GM21528 (cell line): ENCODE results near the gene FNDC4.

ENCODE experiments used
- ATAC-seq: cut with Tn5 transposase; IDR thresholded peaks from one replicate; pipeline ENCODE4 v1.9.1; 2021; ENCODE audit warnings: mild to moderate bottlenecking, moderate library complexity; ENCODE audit not compliant: unreplicated experiment, low FRiP score

Gene FNDC4

DNA sequence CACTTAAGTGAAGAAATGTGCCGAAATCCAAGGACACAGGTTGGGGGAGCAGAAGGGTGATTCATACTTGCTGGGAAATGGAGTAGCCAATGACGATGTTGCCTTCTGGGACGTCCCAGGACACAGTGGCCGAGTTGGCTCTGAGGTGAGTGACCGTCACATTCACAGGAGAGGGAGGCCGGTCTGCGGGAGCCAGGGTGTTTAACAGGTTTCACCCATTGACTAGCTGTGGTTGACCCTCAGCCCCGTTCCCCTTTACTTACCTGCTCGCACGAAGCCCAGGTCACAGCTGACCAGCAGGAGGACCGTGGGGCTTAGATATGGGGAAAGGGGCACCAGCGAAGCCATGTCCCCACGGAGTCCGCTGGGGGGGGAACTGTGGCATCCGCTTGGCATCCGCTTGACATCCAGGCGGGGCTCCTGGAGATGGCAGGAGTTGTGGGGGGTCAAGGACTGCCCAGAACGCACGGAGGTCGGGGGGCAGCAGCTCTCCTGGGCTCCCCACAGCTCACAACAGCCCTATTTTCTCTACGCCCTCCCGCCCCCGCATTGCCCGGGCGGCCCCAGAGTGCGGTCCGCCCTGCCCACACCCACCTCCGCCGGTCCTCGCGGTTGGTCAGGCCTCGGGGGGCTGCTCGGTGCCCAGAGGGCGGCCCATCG is 586 bp downstream of the FNDC4 start:
- no peak for ATAC-seq

DNA sequence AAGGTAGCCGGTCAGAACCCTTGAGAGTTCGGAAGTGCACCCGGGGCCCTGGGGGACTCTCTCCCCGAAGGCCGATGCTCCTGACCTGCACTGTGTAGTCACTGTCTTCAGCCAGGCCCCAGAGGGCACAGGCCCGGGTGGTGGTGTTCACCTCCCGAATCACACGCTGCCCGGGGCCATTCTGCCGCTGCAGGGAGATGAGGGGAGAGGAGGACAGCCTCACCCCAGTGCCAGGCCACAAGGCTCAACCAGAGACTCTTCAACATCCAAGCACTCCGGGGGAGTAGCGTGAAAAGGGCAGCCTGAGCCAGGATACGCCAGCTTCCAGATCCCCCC is 1.1 kb downstream of the FNDC4 start:
- no peak for ATAC-seq

DNA sequence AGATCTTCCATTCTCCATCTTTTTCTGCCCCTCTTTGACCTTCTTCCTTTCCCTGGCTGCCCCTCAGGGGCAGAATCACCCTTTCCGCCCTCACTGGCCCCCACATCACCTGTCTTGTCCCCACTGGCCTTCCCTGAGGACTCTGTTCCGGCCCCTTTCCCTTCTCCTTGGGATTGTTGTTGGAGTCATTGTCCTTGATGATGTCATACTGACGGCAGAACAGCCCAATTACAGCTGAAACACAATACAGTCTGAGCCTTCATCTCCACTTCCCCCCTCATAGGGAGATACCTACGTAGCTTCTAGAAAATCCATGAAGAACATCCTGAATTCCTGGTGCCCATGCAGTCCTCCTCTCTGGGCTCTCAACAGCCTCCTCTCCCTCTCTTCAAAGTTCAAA is 2.4 kb downstream of the FNDC4 start:
- no peak for ATAC-seq

DNA sequence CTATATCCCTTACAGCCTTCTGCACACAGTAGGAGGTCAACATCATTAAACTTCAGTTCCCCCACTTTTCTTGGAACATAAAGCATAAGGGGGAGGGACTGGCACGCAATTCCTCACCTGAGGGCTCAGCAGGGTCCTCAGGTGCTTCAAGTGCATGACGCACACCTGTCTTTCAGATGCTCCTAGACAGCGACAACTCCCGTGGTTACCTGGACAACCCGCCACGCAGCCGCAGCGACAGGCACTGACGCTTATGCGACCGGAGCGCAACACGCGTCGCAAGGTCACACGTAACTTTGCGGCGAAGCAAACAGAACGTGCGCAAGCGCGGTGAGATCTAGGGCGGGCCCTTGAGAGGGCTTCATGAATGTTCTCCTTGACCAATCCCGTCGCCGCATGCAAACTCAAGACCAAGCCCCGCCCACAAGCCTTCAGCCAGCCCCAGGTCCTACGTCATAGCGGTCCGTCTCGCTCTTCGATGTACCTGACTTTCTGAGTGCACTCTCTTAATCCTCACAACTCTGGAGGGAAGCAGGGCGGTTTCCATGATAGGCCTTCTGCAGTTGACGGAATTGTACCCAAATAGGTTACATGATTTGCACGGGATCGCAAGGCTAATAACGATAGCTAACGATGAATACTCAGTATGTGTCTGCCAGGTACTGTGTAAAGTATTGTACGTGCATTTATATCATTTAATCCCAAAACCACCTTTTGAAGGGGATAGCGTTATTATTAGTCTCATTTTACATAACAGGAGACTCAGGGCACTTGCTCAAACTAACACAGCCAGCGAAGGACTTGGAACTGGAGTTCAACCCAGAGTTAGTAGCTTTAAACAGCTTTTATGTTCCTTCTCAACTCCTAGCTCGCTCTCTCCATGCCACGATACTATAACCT is 5.3 kb downstream of the FNDC4 start, which contains the start of gene IFT172:
Gene IFT172 (minus strand): TSS at position 246 of the 900 bp plus-strand sequence. CDS start 90 bp downstream, at position 156.
- peak; percentile 95 for ATAC-seq

DNA sequence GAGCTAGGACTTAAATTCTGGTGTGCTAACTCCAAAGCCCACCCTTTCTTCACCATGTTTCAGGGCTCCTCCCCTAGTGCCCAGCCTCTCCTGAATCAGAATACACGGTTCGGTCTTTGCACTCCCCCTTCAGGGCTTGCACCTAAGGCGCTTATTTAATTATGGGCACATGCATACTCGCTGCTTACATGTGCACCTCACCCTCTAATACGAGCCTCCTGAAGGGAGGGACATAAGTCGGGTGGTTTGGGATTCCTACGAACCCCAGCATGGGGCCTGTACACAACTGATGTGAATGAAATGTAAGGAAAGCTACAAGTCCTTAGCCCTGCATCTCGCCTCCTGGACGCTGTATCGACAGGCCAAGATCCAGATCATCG is 5.9 kb downstream of the FNDC4 start:
- ATAC-seq, result peak; percentile 11

DNA sequence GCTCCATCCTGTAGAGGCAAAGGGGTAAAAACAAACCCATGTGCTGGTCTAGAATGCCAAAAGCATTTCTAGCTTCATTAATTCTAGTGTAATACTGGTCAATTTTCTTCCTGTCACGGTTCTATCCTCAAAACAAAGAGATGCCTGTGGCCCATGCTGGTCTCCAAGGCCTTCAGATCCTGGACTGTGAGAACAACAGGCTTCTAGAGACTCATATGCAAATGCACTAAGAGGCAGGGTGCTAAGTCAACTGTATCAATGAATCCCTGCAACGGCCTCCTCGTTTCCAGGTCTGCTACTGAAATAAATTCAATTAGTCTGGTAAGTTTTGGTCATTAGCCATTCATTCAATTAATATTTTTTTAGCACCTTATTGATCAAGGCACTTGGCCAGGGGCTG is 9.5 kb downstream of the FNDC4 start:
- ATAC-seq, result no peak

DNA sequence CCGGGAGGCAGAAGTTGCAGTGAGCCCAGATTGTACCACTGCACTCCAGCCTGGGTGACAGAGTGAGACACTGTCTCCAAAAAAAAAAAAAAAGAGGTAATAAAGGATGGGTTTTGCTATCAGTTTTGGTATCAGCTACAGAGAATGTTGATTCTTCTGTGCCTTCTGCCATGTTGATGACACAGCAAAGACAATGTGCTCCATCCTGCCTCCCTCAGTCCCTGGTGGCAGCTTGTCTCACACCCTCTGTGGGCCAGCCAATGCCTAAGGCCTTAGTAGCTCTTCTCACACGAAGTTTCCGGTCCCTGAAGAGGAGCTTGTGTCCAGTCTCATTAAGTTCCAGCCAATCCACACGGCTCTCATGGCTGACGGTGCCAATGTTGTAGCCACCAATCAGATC is 23.0 kb downstream of the FNDC4 start:
- ATAC-seq, result no peak

DNA sequence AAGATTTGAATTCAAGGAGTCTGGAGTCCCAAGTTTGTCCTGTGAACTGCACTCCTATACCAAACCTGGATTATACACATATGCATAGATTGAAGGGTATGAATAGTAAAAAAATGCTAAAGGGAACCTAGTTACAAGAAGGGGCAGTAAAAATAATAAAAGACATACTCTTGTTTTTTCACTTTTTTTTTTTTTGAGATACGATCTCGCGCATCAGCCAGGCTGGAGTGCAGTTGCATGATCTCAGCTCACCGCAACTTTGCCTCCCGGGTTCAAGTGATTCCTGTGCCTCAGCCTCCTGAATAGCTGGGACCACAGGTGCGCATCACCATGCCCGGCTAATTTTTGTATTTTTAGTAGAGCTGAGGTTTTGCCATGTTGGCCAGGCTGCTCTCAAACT is 30.6 kb downstream of the FNDC4 start:
- ATAC-seq, result no peak

DNA sequence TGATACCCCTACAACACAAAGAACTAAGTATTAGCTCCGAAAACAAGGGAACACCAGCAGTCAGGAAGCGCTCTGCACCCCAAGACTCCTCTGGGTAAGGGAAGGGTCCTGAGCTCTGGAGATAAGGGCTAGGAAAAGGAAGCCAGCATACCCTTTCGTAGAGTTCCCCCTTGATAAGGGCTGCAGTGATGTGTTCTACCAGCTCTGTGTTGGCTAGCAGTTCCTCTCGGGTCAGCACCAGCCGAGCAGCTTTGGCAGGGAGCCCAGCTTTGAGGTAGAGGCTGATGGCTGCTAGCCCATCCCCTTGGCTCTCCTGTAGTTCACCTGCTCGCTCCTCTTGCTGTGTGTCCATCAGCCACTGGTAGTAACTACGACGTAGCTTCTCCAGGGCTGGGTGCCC is 33.9 kb downstream of the FNDC4 start:
- no peak for ATAC-seq

DNA sequence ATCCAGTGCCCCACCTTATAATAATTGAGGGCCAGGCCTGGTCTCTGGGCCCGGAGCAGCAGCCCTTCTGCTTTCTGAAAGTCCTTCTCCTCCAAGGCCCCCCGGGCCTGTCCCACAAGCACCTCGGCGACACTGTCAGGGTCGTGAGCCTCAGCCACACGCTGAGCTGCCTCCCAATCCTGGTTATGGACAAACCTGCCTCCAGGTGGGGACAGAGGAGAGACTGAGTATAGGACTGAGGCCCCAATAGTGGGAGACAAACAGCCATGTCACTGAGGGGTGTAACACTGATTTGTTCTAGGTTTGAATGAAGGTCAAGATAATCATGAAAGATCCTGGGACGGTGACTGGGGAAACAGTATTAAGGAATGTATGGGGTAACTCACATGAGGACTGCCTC is 41.0 kb downstream of the FNDC4 start:
- no peak for ATAC-seq

DNA sequence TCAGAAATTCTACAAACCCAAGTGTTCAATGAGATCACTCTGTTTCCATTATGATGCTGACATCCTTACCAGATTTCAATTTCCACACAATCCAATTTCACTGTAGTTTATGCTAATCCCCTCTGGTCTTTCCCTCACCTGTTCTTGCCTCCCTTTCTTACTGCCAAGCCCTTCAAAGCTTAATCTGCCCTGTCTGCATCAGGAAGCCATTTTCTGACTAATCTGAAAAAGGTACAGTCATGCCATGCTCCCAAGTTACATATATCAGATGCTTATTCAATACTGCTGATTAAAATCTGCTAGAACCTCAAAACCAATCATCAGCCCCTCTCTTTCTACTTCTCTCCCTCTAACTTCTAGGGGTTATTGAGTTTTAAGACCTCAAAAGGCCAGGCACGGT is 43.9 kb downstream of the FNDC4 start:
- ATAC-seq, result no peak

DNA sequence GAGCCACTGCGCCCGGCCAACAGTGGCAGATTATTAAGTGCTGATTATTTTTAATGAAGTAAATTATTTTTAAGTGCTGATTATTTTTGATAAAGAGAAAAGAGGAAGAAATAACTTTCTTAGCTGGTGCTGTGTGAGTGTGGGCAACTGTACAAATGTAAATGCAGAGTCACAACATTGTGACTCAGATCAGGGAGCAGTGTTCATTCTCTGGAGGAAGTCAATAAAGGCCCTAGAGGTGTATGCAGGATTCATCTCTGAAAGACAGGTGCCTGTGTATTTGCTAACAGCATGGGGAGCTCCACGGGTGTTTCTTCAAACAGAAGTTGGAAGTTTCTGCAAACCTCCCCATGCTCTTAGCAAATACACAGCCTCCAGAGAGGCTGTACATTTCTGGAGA is 46.6 kb downstream of the FNDC4 start:
- no peak for ATAC-seq

DNA sequence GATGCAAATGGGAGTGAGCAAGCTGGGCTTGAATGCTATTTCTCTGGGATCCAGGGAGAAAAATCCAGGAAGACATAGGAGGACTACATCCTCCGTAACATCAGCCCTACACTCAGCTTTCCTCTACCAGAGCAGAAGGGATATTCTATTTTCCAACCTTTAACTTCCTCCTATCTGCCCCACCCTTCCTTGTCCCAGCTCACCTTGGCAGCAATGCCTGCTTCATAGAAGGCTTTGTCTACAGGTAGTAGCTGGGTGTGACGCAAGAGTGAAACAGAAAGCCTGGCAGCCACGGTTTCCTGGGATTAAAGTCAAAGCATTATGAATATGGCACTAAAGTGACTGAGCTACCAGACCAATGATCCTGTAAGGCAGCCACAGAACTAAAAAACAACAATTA is 48.9 kb downstream of the FNDC4 start:
- no peak for ATAC-seq

DNA sequence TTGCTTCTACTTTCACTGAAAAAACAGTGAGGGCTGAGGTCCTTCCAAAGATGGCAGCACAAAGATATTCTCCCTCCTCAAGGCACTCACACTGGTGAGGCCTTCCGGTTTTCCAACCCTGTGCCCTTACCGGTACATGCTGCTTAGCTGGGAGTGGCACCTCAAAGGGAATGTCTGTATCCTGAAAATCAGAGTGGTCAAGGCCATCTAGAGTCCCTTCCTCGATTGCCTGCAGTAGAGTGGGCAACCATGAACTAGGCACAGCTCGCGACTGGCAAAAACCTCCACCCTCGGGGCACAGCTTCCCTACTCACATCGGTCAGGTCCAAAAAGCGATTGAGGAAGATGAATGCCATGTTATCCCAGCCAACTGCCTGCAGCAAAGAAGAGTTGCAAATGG is 49.4 kb downstream of the FNDC4 start:
- no peak for ATAC-seq

DNA sequence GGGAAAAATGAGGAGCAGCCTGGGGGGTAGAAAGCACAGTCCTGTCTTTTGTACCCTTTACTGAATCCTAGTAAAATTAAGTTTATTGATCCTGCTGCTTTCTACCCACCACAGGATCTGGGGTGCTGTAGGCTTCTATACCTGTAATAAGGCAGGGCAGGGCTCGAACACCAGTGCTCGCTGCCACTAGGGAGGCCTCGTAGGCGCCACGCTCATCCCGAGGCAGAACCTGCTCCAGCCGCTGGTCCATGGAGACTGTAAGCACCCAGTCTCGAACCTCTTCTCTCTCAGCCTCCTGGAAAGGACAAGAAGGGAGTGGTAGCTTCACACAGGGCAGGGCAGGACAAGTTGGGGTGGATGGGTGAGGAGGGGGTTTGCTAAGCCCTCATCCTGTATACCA is 49.8 kb downstream of the FNDC4 start:
- ATAC-seq, result no peak

DNA sequence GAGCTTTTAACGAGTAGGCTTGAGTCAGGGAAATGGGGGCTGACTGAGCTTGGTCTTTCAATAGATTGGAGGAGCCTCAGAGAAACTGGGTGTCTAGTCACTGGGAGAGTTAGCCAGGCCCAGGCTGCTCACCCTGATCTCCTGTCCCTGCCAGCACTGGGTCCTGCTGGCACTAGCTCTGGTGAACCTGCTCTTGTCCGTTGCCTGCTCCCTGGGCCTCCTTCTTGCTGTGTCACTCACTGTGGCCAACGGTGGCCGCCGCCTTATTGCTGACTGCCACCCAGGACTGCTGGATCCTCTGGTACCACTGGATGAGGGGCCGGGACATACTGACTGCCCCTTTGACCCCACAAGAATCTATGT is 52.1 kb downstream of the FNDC4 start:
- ATAC-seq, result no peak

DNA sequence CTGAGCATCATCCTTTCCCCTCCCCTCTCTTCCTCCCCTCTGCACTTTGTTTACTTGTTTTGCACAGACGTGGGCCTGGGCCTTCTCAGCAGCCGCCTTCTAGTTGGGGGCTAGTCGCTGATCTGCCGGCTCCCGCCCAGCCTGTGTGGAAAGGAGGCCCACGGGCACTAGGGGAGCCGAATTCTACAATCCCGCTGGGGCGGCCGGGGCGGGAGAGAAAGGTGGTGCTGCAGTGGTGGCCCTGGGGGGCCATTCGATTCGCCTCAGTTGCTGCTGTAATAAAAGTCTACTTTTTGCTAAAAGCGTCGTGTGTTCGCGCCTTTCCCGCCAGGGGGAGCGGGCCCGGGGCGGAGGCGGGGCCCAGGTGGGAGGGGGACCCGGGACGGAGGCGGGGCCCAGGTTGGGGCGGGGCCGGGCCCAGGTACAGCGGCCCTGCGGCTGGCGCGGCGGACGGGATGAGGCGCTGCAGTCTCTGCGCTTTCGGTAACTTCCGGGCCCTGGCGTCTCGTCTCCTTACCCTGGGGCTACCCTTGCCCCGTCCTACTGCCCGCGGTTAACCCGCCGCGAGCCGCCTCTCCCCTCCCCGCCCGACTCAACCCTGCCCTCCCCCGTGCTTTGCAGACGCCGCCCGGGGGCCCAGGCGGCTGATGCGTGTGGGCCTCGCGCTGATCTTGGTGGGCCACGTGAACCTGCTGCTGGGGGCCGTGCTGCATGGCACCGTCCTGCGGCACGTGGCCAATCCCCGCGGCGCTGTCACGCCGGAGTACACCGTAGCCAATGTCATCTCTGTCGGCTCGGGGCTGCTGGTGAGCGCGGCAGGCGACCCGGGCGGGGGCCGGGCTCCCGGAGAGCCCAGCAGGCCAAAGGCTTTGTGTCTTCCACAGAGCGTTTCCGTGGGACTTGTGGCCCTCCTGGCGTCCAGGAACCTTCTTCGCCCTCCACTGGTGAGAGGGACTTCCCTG is 52.8 kb downstream of the FNDC4 start, which contains the start of gene KRTCAP3:
Gene KRTCAP3 (plus strand): TSS at position 424 of the 962 bp plus-strand sequence. CDS start 32 bp downstream, at position 456.
- ATAC-seq, result no peak
